Muscle of leg (tissue), 11 donors: ENCODE results near the gene CRIM1. TPM values are rescaled to one million over a fixed set of nuclear protein-coding genes. Genes with fewer than 3 reads are reported as not detected.

Experiments used
- DNase-seq: peaks from one replicate; pipeline ENCODE4 v3.0.0; 2013
- H3K27ac ChIP-seq: one replicate; pipeline ENCODE4 v1.5.1; 2013; ENCODE audit warnings: mild to moderate bottlenecking, low read length, control low read depth
- H3K27me3 ChIP-seq: one replicate; pipeline ENCODE4 v1.6.1; 2013; ENCODE audit warnings: low read length; ENCODE audit not compliant: control insufficient read depth, insufficient read depth
- H3K36me3 ChIP-seq: one replicate; pipeline ENCODE4 v1.6.1; 2013; ENCODE audit warnings: low read length; ENCODE audit not compliant: control insufficient read depth, insufficient read depth
- H3K4me1 ChIP-seq: one replicate; pipeline ENCODE4 v1.6.1; 2013; ENCODE audit warnings: low read length; ENCODE audit not compliant: control insufficient read depth, insufficient read depth
- H3K4me3 ChIP-seq: one replicate; pipeline ENCODE4 v1.5.1; 2013; ENCODE audit warnings: low read length, control low read depth
- H3K9me3 ChIP-seq: replicated peaks from 2 replicates; pipeline ENCODE4 v1.6.1; 2013; ENCODE audit warnings: low read depth, low read length; ENCODE audit not compliant: control insufficient read depth
- WGBS: methylation state at CpG from one replicate; pipeline ENCODE4 v1.1.5; 2013; ENCODE audit warnings: missing lambda C conversion rate; ENCODE audit not compliant: insufficient coverage; 5-methylcytosine and 5-hydroxymethylcytosine counted together
- polyA plus RNA-seq, 8 donors: library from polyadenylated mRNA; unstranded; fragments of 120-200 nt; gene quantifications; one replicate each; pipeline versions ENCODE4 v1.2.1 to v1.2.3, GENCODE V29; 2013; ENCODE audit warnings: inconsistent platforms in 1 of 8, low replicate concordance in 1 of 8; ENCODE audit not compliant: insufficient read length in 8 of 8, insufficient read depth in 1 of 8
- total RNA-seq: library from RNA; stranded (reverse); fragments of 120-200 nt; gene quantifications from one replicate; pipeline ENCODE4 v1.2.4, GENCODE V29; 2013

Gene CRIM1
- total and polyA plus RNA-seq, 9 donors: 14.0 to 31.8 (median 20.4) TPM

- 88% methylated on average over 4 of the region's 6 CpGs for WGBS
- H3K36me3 ChIP-seq: no peaks in the 10 kb centered on the region
- H3K4me3 ChIP-seq: no peak overlapping the region
- no peaks in the 10 kb centered on the region for H3K9me3 ChIP-seq
- H3K4me1 ChIP-seq: peaks cover 7% of the 10 kb centered on the region
- no peaks in the 10 kb centered on the region for H3K27me3 ChIP-seq
- no peak overlapping the region for H3K27ac ChIP-seq
- DNase-seq: no peak
Measured at GRCh38 chr2:36420569-36421181, 65.1 kb downstream of the CRIM1 start.

- no peaks in the 10 kb centered on the region for H3K27me3 ChIP-seq
- H3K4me3 ChIP-seq: no peak overlapping the region
- H3K9me3 ChIP-seq: no peaks in the 10 kb centered on the region
- H3K4me1 ChIP-seq: peaks cover 6% of the 10 kb centered on the region
- no peaks in the 10 kb centered on the region for H3K36me3 ChIP-seq
- no peak for DNase-seq
- no peak overlapping the region for H3K27ac ChIP-seq
- WGBS: no CpG with 5 or more reads among the region's 3 CpGs
Measured at GRCh38 chr2:36421379-36421778, 65.8 kb downstream of the CRIM1 start.

DNA sequence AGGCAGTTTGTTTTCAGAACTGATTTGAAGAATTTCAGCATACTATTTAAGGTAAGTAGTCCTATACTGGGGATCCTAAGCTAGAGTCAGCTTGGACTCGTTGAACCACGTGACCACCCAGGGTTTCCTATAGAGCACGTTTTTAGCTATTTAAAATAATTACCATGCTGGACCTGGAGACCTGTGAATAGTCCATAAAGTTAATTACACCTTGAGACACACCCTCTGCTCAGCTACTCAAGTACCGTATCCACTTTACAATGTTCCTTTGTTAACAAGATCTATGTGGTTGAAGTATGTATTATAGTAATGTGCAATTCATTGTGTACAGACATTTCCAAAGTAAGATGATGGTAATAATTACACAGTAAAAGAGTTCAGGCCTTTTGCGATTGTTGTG is 67.6 kb downstream of the CRIM1 start:
- H3K4me3 ChIP-seq: no peak overlapping the region
- H3K27me3 ChIP-seq: no peaks in the 10 kb centered on the region
- WGBS: 100% methylated on average over 1 of the region's 5 CpGs
- H3K36me3 ChIP-seq: no peaks in the 10 kb centered on the region
- H3K9me3 ChIP-seq: no peaks in the 10 kb centered on the region
- no peaks in the 10 kb centered on the region for H3K4me1 ChIP-seq
- H3K27ac ChIP-seq: no peak overlapping the region
- no peak for DNase-seq

- Histone ChIP-seq H3K36me3 (no peaks in the 10 kb centered on the region), H3K27me3 (no peaks in the 10 kb centered on the region), H3K9me3 (no peaks in the 10 kb centered on the region), H3K4me1 (no peaks in the 10 kb centered on the region), H3K4me3 (no peak overlapping the region), H3K27ac (no peak overlapping the region)
- no peak for DNase-seq
- WGBS: 95% methylated on average over 1 of the region's 1 CpG
Measured at GRCh38 chr2:36423619-36424120, 68.1 kb downstream of the CRIM1 start.

GRCh38 chr2:36425608-36426355 is 70.2 kb downstream of the CRIM1 start:
- no peak for DNase-seq
- 33% methylated on average over 1 of the region's 3 CpGs for WGBS
- peaks cover 3% of the 10 kb centered on the region for H3K4me1 ChIP-seq

DNA sequence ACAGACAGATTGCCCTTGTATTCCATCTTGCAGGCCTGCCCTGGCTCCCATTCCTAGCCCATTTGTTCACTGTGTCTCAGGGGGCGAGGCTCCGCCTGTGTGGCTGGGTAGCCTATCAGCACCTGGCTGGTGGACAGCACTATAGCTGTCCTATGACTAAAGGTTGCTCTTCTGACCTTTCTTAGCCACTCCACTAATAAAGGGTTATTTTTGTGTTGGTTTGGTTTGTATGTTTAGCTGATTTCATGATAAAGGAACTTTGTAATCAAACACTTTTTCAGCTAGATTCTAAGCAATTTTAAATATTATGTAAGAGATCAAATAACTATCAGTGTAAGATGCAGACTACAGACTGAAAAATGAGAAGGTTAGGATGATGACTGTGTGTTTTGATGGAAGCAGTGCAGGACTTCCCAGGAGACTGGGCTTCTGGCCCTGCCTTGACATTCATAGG is 72.2 kb downstream of the CRIM1 start:
- WGBS: no CpG with 5 or more reads among the region's 2 CpGs
- peaks cover 11% of the 10 kb centered on the region for H3K4me1 ChIP-seq
- no peak overlapping the region for H3K27ac ChIP-seq
- H3K4me3 ChIP-seq: no peak overlapping the region
- no peaks in the 10 kb centered on the region for H3K27me3 ChIP-seq
- H3K36me3 ChIP-seq: no peaks in the 10 kb centered on the region
- no peaks in the 10 kb centered on the region for H3K9me3 ChIP-seq
- no peak for DNase-seq

More at GRCh38 chr2:36425608-36426355, 70.2 kb downstream of the CRIM1 start:
- no peak overlapping the region for H3K4me3 ChIP-seq
- H3K9me3 ChIP-seq: no peaks in the 10 kb centered on the region
- no peaks in the 10 kb centered on the region for H3K36me3 ChIP-seq
- H3K27me3 ChIP-seq: no peaks in the 10 kb centered on the region
- H3K27ac ChIP-seq: no peak overlapping the region

DNA sequence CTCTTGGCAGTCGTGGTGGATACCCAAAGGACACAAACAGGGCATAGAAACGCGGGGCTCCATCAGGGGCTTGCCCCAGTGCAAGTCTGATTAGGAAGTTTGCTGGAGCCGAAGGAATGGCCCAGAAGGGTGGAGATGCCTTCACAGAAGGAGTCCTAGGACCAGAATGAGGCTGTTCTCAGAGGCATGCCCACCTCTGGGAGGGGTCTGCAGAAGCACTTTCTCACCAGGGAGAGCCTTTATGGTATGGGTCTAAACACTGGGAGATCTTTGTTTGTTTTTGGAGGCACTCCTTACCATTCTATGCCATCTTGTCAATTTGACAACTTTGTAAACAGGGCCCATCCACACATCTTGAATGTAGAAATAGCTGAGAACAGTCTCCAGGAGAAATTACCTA is 75.0 kb downstream of the CRIM1 start:
- 45% methylated on average over 4 of the region's 4 CpGs for WGBS
- no peak for DNase-seq
- Histone ChIP-seq H3K4me1 (peaks cover 18% of the 10 kb centered on the region), H3K27me3 (no peaks in the 10 kb centered on the region), H3K36me3 (no peaks in the 10 kb centered on the region), H3K4me3 (no peak overlapping the region), H3K9me3 (no peaks in the 10 kb centered on the region), H3K27ac (no peak overlapping the region)

DNA sequence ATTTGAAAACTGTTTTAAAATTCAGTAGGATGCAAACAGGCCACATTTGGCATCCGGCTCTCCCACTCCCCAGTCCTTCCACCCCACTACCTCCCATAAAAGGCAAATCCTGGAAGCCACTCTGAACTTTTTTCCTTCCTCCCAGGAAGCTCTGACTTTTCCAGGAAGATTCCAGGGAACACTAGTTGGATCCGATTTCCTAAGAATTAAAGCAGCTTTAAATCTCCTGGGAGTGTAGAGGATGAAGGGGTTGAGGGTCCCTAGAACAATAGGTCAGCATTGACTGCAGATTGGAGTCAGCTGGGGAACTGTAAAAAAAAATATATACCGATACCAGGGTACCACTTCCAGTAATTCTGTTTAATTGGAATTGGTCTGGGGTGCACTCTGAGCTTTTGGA is 76.9 kb downstream of the CRIM1 start:
- Histone ChIP-seq H3K4me3 (no peak overlapping the region), H3K27me3 (no peaks in the 10 kb centered on the region), H3K36me3 (no peaks in the 10 kb centered on the region), H3K4me1 (peaks cover 18% of the 10 kb centered on the region), H3K9me3 (no peaks in the 10 kb centered on the region), H3K27ac (peak overlapping the region; percentile 47)
- no CpG with 5 or more reads among the region's 3 CpGs for WGBS
- DNase-seq: peak; percentile 47

DNA sequence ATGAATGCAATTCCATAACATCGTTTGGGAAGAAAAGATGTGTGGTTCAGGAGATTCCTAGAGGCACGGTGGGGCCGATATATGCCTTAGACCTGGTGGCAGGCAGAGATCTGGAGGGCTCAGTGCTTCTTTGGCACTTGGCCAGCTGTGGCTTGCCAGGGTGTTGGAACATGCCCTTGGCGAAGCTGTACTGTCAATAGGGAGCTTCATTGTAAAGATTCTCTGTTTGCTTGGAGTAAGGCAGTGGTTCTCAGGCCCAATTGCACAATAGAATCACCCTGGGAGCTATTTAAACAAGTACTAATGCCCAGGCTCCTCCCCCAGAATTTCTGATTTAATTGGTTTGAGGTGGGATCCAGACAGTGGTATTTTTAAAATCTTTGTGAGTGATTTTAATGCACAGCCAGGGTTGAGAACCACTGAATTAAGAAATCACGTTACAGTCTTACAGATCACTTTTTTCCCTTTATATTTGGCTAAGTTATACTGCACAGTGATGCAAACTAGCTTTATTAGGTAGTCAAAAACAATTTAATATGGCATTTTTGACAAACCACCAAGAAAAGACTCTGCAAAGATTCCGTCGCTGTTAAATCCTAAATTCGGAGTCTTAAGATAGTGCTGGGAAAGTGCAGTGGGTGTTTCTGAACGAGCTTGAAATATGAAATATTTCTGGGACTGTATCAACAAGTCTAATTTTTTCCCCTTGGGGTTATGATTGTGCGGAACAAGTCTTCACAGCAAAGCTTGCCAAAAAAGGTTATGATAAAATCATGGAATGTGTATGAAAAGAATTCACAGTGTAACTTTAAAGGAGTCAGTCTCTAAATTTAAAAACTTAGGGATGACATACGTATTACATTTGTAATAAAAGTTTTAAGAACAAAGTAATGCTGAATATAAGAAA is 78.0 kb downstream of the CRIM1 start:
- 42% methylated on average over 3 of the region's 11 CpGs for WGBS
- Histone ChIP-seq H3K27ac (peak overlapping the region; percentile 65), H3K9me3 (no peaks in the 10 kb centered on the region), H3K4me1 (peaks cover 18% of the 10 kb centered on the region), H3K27me3 (no peaks in the 10 kb centered on the region), H3K4me3 (no peak overlapping the region), H3K36me3 (no peaks in the 10 kb centered on the region)
- peak; percentile 87 for DNase-seq
